Measurements from ENCODE around the gene RPUSD1. TPM values are rescaled to one million over a fixed set of nuclear protein-coding genes. Genes with fewer than 3 reads are reported as not detected.

Gene RPUSD1
- total RNA-seq, 4 donors from 2014 or later, result 20.3 to 33.3 (median 24.9) TPM

- TF ChIP-seq POLR2A (IDR thresholded peaks at IDR 0.05), result no peak
- TF ChIP-seq CTCF (IDR thresholded peaks at IDR 0.05), result no peak
- peaks cover 0 to 51% (median 0%) of the 10 kb centered on the region in 4 donors for H3K27me3 ChIP-seq
- H3K36me3 ChIP-seq, result no peaks in the 10 kb centered on the region
- intact Hi-C loops (cut with DNase I), result no loop called here
- no peak overlapping the region for H3K27ac ChIP-seq
- WGBS, 2 donors, result 30% methylated on average over 2 to 4 of the region's 38 CpGs
- H3K4me3 ChIP-seq, result no peak overlapping the region
- peaks cover 0 to 9% (median 0%) of the 10 kb centered on the region in 3 donors for H3K4me1 ChIP-seq
- DNase-seq, result no peak
- H3K9me3 ChIP-seq, result no peaks in the 10 kb centered on the region
Measured at GRCh38 chr16:767743-768235, 20.4 kb downstream of the RPUSD1 start.

- no peak for TF ChIP-seq POLR2A (IDR thresholded peaks at IDR 0.05)
- TF ChIP-seq CTCF (IDR thresholded peaks at IDR 0.05), result no peak
- Histone ChIP-seq H3K9me3 (no peaks in the 10 kb centered on the region), H3K36me3 (no peaks in the 10 kb centered on the region), H3K27me3 (peaks cover 0 to 55% (median 0%) of the 10 kb centered on the region in 4 donors), H3K27ac (no peak overlapping the region), H3K4me3 (no peak overlapping the region), H3K4me1 (peaks cover 0 to 13% (median 0%) of the 10 kb centered on the region in 3 donors)
- WGBS, 2 donors, result no CpG with 5 or more reads among the region's 48 CpGs
- intact Hi-C loops (cut with DNase I), result no loop called here
- DNase-seq, result no peak
Measured at GRCh38 chr16:766820-767640, 21.2 kb downstream of the RPUSD1 start.

- intact Hi-C loops (cut with DNase I), result no loop called here
- H3K27me3 ChIP-seq, result peaks cover 0 to 61% (median 0%) of the 10 kb centered on the region in 4 donors
- H3K36me3 ChIP-seq, result no peaks in the 10 kb centered on the region
- no peak for DNase-seq
- no peaks in the 10 kb centered on the region for H3K9me3 ChIP-seq
- no peak overlapping the region for H3K4me3 ChIP-seq
- H3K27ac ChIP-seq, result no peak overlapping the region
- H3K4me1 ChIP-seq, result peaks cover 0 to 21% (median 0%) of the 10 kb centered on the region in 3 donors
- TF ChIP-seq CTCF (IDR thresholded peaks at IDR 0.05), result no peak
- TF ChIP-seq POLR2A (IDR thresholded peaks at IDR 0.05), result no peak
- 88% methylated on average over 6 of the region's 29 CpGs; no CpG with 5 or more reads in 1 of the 2 donors for WGBS, 2 donors
Measured at GRCh38 chr16:766008-766819, 22.0 kb downstream of the RPUSD1 start.

- DNase-seq, result no peak
- WGBS, 2 donors, result 92% methylated on average over 4 of the region's 29 CpGs; no CpG with 5 or more reads in 1 of the 2 donors
- no peaks in the 10 kb centered on the region for H3K9me3 ChIP-seq
- H3K27ac ChIP-seq, result no peak overlapping the region
- intact Hi-C loops (cut with DNase I), result no loop called here
- H3K4me1 ChIP-seq, result peaks cover 3 to 28% (median 4%) of the 10 kb centered on the region in 3 donors
- no peak overlapping the region for H3K4me3 ChIP-seq
- no peaks in the 10 kb centered on the region for H3K36me3 ChIP-seq
- H3K27me3 ChIP-seq, result peaks cover 0 to 65% (median 0%) of the 10 kb centered on the region in 4 donors
- no peak for TF ChIP-seq POLR2A (IDR thresholded peaks at IDR 0.05)
- TF ChIP-seq CTCF (IDR thresholded peaks at IDR 0.05), result no peak
Measured at GRCh38 chr16:765488-765865, 22.7 kb downstream of the RPUSD1 start.

All from esophagus squamous epithelium (tissue), 5 donors.